GM18502 (cell line): Measurements from ENCODE around the gene LY86.

Source experiments
- ATAC-seq: cut with Tn5 transposase; IDR thresholded peaks from one replicate; pipeline ENCODE4 v1.9.1; 2021; ENCODE audit warnings: mild to moderate bottlenecking; ENCODE audit not compliant: unreplicated experiment, poor library complexity

Gene LY86

GRCh38 chr6:6696867-6697531 lies 108.5 kb downstream of the LY86 start:
- no peak for ATAC-seq

DNA sequence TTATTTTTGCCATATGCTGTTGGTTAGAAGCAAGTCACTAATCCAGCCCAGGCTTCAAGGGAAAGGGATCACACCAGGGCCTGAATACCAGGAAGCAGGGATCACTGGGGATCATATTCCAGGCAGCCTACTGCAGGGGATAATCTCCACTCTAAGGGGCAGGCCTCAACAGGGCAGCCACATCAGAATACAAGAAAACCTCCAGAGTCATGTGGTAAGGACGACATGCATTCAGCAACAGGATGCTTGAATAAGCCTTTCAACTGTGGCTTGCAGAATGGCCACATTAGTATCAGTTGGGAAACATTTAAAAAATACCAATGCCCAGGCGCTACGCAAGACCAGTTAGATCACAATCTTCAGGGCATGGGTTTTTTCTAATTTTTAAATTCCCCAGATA lies 109.1 kb downstream of the LY86 start:
- ATAC-seq: no peak

- no peak for ATAC-seq
These were observed 111.3 kb downstream of the LY86 start for GRCh38 chr6:6699741-6700367.

DNA sequence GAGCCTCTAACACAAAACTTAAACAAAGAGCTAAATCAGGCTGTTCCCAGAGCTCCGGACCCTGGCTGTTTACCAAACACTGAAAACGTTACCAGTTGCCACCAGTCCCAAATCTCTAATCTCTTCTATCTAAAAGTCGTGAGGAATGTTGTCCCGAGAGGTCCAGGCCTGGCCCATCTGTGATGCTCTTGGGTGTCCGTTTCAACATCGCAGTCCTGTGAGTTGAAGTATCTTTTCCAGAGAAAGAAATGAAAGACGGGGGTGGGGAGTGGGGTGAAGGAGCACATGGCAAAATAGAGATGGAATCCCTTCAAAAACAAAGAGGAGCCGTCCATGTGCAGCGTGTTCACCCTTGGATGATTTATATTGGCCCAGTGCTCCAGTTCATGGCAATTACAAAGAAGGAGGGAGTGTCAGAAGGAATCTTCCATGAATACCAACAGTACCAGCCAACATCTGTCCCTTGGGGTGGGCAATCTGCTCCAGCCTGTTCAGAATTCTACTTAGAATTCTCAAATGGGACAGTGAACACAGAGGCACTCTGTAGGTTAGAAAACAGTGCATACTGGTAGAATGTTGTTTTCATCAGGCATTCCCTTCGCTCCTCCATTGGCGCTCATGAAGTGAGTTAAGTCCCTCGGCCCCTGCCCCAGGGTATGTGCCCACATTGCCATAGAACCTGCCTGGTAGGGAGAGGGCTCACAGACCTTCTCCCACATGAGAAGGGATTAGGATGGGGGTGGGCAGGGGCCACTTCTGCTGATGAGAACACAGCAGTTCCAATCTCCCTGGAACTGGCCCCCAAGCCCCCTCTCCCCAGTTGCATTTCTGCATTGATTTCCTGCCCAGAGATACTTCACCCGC lies 112.1 kb downstream of the LY86 start:
- no peak for ATAC-seq

DNA sequence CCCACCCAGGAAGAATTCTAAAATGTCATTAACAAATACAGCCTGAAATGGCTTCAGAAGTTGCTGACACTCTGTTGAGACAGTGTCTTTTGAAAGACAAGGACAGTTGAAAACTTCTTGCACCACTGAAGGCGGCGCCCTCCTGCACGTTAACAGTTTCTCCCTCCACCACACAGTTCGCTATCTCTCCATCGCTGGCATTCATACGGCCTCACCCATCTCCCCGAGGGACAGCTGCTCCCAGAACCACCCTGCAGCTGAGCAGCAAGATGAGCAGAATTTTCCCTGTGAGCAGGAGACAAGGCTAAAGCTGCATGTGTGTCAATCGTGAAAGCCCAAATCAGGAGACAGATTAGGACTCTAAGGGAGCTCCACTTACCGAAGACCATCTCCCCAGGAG lies 113.3 kb downstream of the LY86 start:
- ATAC-seq: no peak

GRCh38 chr6:6703699-6704098 lies 115.2 kb downstream of the LY86 start:
- no peak for ATAC-seq
